Posterior cingulate gyrus (tissue), 11 donors: ENCODE data around the gene FUT6.
"Not testable (repeated sequence)": the region's sequence is repeated elsewhere in the genome, so short reads cannot be mapped to it uniquely, and the experiment has no call there.

Experiments used
- DNase-seq, 10 donors: peaks; one replicate each; pipeline versions ENCODE4 v3.0.0 to v3.0.0-alpha.2; 2020 to 2021; ENCODE audit warnings: mixed read lengths in 3 of 10
- intact Hi-C: fragments of 100-400 bp; cut with DNase I; formaldehyde crosslinking; loops from one replicate; pipeline ENCODE4 v1.15.1; 2023

Gene FUT6

GRCh38 chr19:5863030-5863665, 23.6 kb upstream of the FUT6 start:
- DNase-seq = no peak
- intact Hi-C loops = no loop called here

GRCh38 chr19:5857203-5858081, 17.9 kb upstream of the FUT6 start:
- no peak for DNase-seq
- intact Hi-C loops = no loop called here

- intact Hi-C loops, DNase-seq: not testable (repeated sequence)
These were observed 15.6 kb upstream of the FUT6 start for GRCh38 chr19:5855151-5855550.

- DNase-seq, intact Hi-C loops: not testable (repeated sequence)
These were observed 14.6 kb upstream of the FUT6 start for GRCh38 chr19:5854121-5854520.

- no peak for DNase-seq
- intact Hi-C loops = no loop called here
These were observed 11.8 kb upstream of the FUT6 start, which contains the start of gene FUT3 for GRCh38 chr19:5851302-5851701. Gene FUT3, minus strand, starts transcription at chr19:5851449.

- DNase-seq = no peak
- intact Hi-C loops = no loop called here
These were observed 11.3 kb upstream of the FUT6 start for GRCh38 chr19:5850743-5851293.

GRCh38 chr19:5850189-5850588, 10.7 kb upstream of the FUT6 start:
- intact Hi-C loops = no loop called here
- DNase-seq = no peak

- intact Hi-C loops, DNase-seq: not testable (repeated sequence)
These were observed 9.1 kb upstream of the FUT6 start for GRCh38 chr19:5848621-5849020.

GRCh38 chr19:5847846-5848245, 8.3 kb upstream of the FUT6 start:
- intact Hi-C loops, DNase-seq: not testable (repeated sequence)

- intact Hi-C loops = no loop called here
- DNase-seq = peak in 1 of 10 donors; percentile 23
These were observed 5.2 kb upstream of the FUT6 start for GRCh38 chr19:5844456-5845433.

- no peak for DNase-seq
- intact Hi-C loops = no loop called here
These were observed 3.9 kb upstream of the FUT6 start for GRCh38 chr19:5843295-5843927.

- peak in 1 of 10 donors; percentile 24 for DNase-seq
- intact Hi-C loops = not testable (repeated sequence)
These were observed 2.2 kb upstream of the FUT6 start for GRCh38 chr19:5841735-5842111.

- DNase-seq = peak in 1 of 10 donors; percentile 40
- intact Hi-C loops = no loop called here
These were observed 993 bp downstream of the FUT6 start for GRCh38 chr19:5838353-5839064.

- intact Hi-C loops = no loop called here
These were observed 1.6 kb downstream of the FUT6 start for GRCh38 chr19:5837761-5838352.

GRCh38 chr19:5832527-5833216, 6.8 kb downstream of the FUT6 start:
- DNase-seq = peak in 1 of 10 donors; percentile 15
- intact Hi-C loops = no loop called here

More at GRCh38 chr19:5837761-5838352, 1.6 kb downstream of the FUT6 start:
- DNase-seq = no peak

- intact Hi-C loops = no loop called here
- DNase-seq = peak in 1 of 10 donors; percentile 52
These were observed 7.4 kb downstream of the FUT6 start for GRCh38 chr19:5832061-5832460.

- intact Hi-C loops = no loop called here
- DNase-seq = peak in 1 of 10 donors; percentile 50
These were observed 8.3 kb downstream of the FUT6 start for GRCh38 chr19:5831159-5831558.
